ENCODE measurements around the gene PHACTR3. TPM values are rescaled to one million over a fixed set of nuclear protein-coding genes. Genes with fewer than 3 reads are reported as not detected.

Gene PHACTR3
- total RNA-seq, 1 experiment from 2014 or later, result 30.6 TPM

DNA sequence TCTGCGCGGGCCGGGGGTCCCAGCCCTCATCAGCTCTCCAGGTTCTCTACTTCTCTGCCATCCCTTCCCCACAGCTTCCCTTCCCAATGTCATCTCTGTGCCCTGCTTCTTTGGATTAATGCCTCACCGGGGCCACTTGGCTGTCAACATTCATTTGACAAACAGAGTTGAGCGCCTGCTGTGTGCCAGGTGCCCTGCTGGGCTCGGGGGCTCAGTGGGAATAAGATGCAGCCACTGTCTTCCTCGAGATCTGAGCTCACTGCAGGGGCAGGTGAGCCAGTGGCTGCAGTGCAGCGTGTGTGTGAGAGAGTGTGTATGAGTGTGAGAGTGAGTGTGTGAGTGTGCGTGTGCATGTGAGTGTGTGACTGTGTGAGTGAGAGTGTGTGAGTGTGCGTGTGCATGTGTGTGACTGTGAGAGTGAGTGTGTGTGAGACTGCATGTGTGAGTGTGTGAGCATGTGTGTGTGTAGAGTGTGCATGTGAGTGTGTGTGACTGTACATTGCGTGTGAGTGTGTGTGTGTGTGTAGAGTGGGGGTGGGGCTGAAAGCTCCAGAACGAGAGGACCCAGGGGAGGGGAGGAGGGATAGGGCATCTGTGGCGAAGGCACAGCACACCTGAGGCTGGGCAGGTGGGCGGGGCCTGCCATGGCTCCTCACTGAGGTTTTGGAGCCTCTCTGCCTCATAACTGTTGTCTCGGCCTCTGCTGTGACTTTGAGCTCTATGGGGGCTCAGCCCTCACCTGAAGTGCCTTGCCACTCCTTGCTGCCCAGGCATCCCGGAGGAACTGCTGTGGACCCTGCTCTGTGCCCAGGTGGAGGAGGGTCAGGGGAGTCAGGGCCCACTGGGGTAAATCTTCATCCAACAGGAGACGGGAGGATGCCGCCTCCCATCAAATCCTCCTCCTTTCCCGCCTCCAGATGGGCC, 36.5 kb upstream of the PHACTR3 start:
- Histone ChIP-seq H3F3A (ENCODE audit: low read length, unreplicated experiment) (no peaks in the 10 kb centered on the region), H3K36me3 (ENCODE audit: low read depth, low read length) (no peaks in the 10 kb centered on the region), H3K4me3 (ENCODE audit: low read length) (no peak overlapping the region), H3K9ac (ENCODE audit: low read length) (no peak overlapping the region), H3K27me3 (ENCODE audit: low read length) (peaks cover 34% of the 10 kb centered on the region), H2AFZ (ENCODE audit: low read length) (no peak overlapping the region), H3K4me1 (ENCODE audit: insufficient read depth, low read length) (no peaks in the 10 kb centered on the region), H3K79me2 (ENCODE audit: low read length) (no peaks in the 10 kb centered on the region), H3K9me3 (ENCODE audit: low read length) (no peaks in the 10 kb centered on the region), H3K4me2 (ENCODE audit: low read length) (no peak overlapping the region), H3K27ac (ENCODE audit: low read length) (no peak overlapping the region), H3K9me2 (replicated peaks; ENCODE audit: low read length) (no peaks in the 10 kb centered on the region), H4K20me1 (ENCODE audit: low read length) (no peaks in the 10 kb centered on the region)
- no TSS peak for BruUV-seq (replicated peaks)
- DNase-seq (no peak), ATAC-seq (no peak)
- intact Hi-C loops (cut with micrococcal nuclease), result no loop called here
- ChIA-PET POLR2A (ENCODE audit: unreplicated experiment) (interaction anchor here (0.5 kb wide), 1 partner anchor 43 kb away, joined by 3 read pairs; no protein-coding TSS in a partner anchor), CTCF (no interaction called here)
- no peak for TF ChIP-seq EZH2phosphoT487 (IDR thresholded peaks at IDR 0.05; ENCODE audit: borderline replicate concordance, low read length)
- TF ChIP-seq EZH2 (IDR thresholded peaks at IDR 0.05; ENCODE audit: low read length, unreplicated experiment), result no peak
- TF ChIP-seq, protein P1, sequence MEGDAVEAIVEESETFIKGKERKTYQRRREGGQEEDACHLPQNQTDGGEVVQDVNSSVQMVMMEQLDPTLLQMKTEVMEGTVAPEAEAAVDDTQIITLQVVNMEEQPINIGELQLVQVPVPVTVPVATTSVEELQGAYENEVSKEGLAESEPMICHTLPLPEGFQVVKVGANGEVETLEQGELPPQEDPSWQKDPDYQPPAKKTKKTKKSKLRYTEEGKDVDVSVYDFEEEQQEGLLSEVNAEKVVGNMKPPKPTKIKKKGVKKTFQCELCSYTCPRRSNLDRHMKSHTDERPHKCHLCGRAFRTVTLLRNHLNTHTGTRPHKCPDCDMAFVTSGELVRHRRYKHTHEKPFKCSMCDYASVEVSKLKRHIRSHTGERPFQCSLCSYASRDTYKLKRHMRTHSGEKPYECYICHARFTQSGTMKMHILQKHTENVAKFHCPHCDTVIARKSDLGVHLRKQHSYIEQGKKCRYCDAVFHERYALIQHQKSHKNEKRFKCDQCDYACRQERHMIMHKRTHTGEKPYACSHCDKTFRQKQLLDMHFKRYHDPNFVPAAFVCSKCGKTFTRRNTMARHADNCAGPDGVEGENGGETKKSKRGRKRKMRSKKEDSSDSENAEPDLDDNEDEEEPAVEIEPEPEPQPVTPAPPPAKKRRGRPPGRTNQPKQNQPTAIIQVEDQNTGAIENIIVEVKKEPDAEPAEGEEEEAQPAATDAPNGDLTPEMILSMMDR (conservative IDR thresholded peaks at IDR 0.05; ENCODE audit: low read depth, low read length), result no peak

DNA sequence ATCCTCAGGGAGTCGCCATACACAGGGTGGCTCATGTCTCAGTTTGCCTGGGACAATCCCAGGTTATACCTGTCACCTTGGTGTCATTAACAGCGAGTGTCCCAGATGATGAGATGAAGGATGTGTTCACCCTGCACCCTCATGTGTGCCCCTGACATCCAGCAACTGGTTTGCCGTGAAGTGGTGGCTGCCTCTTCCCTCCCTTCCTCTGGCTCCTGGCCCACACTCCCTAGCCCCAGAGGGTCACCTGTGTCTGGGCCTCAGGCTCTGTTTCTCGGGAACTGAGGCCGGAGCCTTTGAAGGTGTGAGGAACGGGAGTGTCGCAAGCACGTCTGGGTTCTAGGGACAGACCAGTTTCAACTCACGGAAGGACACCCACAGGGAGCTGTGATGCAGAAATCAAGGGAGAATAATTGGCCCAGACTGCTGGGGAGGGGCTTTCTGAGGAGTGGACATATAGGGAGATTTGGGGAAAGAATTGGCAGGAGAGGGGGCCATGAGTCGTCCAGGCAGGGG, 35.8 kb upstream of the PHACTR3 start:
- no peaks in the 10 kb centered on the region for H3F3A ChIP-seq (ENCODE audit: low read length, unreplicated experiment)
- no peaks in the 10 kb centered on the region for H3K9me3 ChIP-seq (ENCODE audit: low read length)
- no peaks in the 10 kb centered on the region for H3K36me3 ChIP-seq (ENCODE audit: low read depth, low read length)
- ATAC-seq (no peak), DNase-seq (no peak)
- CTCF ChIA-PET, result no interaction called here
- H3K9me2 ChIP-seq (replicated peaks; ENCODE audit: low read length), result no peaks in the 10 kb centered on the region
- H3K79me2 ChIP-seq (ENCODE audit: low read length), result no peaks in the 10 kb centered on the region
- no peak overlapping the region for H3K27ac ChIP-seq (ENCODE audit: low read length)
- H4K20me1 ChIP-seq (ENCODE audit: low read length), result no peaks in the 10 kb centered on the region
- no peak overlapping the region for H3K4me3 ChIP-seq (ENCODE audit: low read length)
- H3K4me1 ChIP-seq (ENCODE audit: insufficient read depth, low read length), result no peaks in the 10 kb centered on the region
- POLR2A ChIA-PET (ENCODE audit: unreplicated experiment), result no interaction called here
- TF ChIP-seq, protein P1 (conservative IDR thresholded peaks at IDR 0.05; ENCODE audit: low read depth, low read length), result no peak
- no peak overlapping the region for H3K4me2 ChIP-seq (ENCODE audit: low read length)
- intact Hi-C loops (cut with micrococcal nuclease), result no loop called here
- no peak overlapping the region for H3K9ac ChIP-seq (ENCODE audit: low read length)
- no TSS peak for BruUV-seq (replicated peaks)
- H2AFZ ChIP-seq (ENCODE audit: low read length), result no peak overlapping the region
- H3K27me3 ChIP-seq (ENCODE audit: low read length), result peaks cover 34% of the 10 kb centered on the region

DNA sequence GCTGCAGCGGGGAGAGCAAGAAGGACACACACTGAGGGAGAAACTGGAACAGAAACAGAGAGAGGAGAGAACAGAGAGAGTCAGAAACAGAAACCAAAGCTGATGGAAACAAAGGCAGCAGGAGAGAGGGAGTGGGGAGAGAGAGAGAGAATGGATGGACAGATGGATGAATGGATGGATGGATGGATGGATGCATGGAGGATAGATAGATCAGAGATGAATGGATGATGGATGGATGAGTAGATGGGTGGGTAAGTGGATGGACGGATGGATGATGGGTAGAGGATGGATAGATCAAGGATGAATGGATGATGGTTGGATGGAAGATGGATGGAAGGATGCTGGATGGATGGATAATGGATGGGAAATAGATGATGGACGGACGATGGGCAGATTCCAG, 35.0 kb upstream of the PHACTR3 start:
- no peak for DNase-seq
- Histone ChIP-seq H3K79me2 (ENCODE audit: low read length) (no peaks in the 10 kb centered on the region), H3K36me3 (ENCODE audit: low read depth, low read length) (no peaks in the 10 kb centered on the region), H2AFZ (ENCODE audit: low read length) (no peak overlapping the region), H3K27ac (ENCODE audit: low read length) (no peak overlapping the region), H3K27me3 (ENCODE audit: low read length) (peaks cover 28% of the 10 kb centered on the region), H3K9me2 (replicated peaks; ENCODE audit: low read length) (no peaks in the 10 kb centered on the region), H3K9ac (ENCODE audit: low read length) (no peak overlapping the region), H3K4me2 (ENCODE audit: low read length) (no peak overlapping the region), H4K20me1 (ENCODE audit: low read length) (no peaks in the 10 kb centered on the region), H3K4me3 (ENCODE audit: low read length) (no peak overlapping the region), H3K4me1 (ENCODE audit: insufficient read depth, low read length) (no peaks in the 10 kb centered on the region), H3F3A (ENCODE audit: low read length, unreplicated experiment) (no peaks in the 10 kb centered on the region), H3K9me3 (ENCODE audit: low read length) (no peaks in the 10 kb centered on the region)
- BruUV-seq (replicated peaks), result no TSS peak
- intact Hi-C loops (cut with micrococcal nuclease), result no loop called here
- CTCF ChIA-PET, result no interaction called here
- ATAC-seq, result no peak
- POLR2A ChIA-PET (ENCODE audit: unreplicated experiment), result no interaction called here
- TF ChIP-seq EZH2phosphoT487 (IDR thresholded peaks at IDR 0.05; ENCODE audit: borderline replicate concordance, low read length), result no peak
- TF ChIP-seq EZH2 (IDR thresholded peaks at IDR 0.05; ENCODE audit: low read length, unreplicated experiment), result no peak
- TF ChIP-seq, protein P1 (conservative IDR thresholded peaks at IDR 0.05; ENCODE audit: low read depth, low read length), result no peak
